ENCODE measurements around the gene USP8. TPM values are rescaled to one million over a fixed set of nuclear protein-coding genes. Genes with fewer than 3 reads are reported as not detected.
A peak's percentile ranks its signal among the peaks of the same experiment; 100 is the strongest.

USP8 gene
- total and polyA plus RNA-seq, 2 experiments from 2014 or later, result 29.8 to 57.2 TPM

DNA sequence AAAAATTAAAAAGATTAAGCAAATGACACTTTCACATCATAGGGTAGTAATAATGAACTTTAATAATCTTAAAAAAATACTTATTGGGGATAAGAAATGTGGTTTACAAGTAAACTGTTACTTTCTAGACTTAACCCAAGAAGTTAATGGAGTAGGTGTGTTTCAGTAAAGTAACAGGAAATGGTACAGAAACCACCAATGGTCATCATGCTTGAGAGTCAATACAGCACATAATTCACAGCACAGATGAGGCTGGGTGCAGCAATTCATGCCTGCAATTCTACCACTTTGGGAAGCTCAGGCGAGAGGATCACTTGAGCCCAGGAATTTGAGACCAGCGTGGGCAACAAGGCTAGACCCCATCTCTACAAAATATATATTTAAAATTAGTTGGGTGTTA lies 133.8 kb downstream of the USP8 start:
- no peaks in the 10 kb centered on the region for H3K9me3 ChIP-seq (ENCODE audit: low read depth)
- no peak overlapping the region for H3K9ac ChIP-seq
- H3K4me1 ChIP-seq (ENCODE audit: insufficient read depth), result no peaks in the 10 kb centered on the region
- 87 to 88% methylated on average over 2 of the region's 2 CpGs for WGBS, 2 experiments (ENCODE audit: low coverage in 1 of 2, low lambda C conversion rate in 2 of 2, missing lambda C conversion rate in 2 of 2)
- TF ChIP-seq EZH2 (IDR thresholded peaks at IDR 0.05; ENCODE audit: insufficient read depth, poor library complexity, severe bottlenecking), result no peak
- peaks cover 17% of the 10 kb centered on the region; the same call in 1 of the 2 replicates for H3K36me3 ChIP-seq (ENCODE audit: low read depth)
- H3F3A ChIP-seq (ENCODE audit: insufficient read depth), result peaks cover 4% of the 10 kb centered on the region; the same call in 1 of the 2 replicates
- no peak overlapping the region for H3K4me2 ChIP-seq (ENCODE audit: unreplicated experiment)
- H3K27ac ChIP-seq, result no peak overlapping the region
- H3K79me2 ChIP-seq (ENCODE audit: insufficient read depth), result no peaks in the 10 kb centered on the region
- in situ Hi-C loops (cut with MboI), result no loop called here
- H3K9me2 ChIP-seq (ENCODE audit: insufficient read depth), result no peaks in the 10 kb centered on the region
- H3K27me3 ChIP-seq (replicated peaks; ENCODE audit: insufficient read depth), result no peaks in the 10 kb centered on the region
- DNase-seq, result no peak
- H4K20me1 ChIP-seq (ENCODE audit: insufficient read depth), result no peaks in the 10 kb centered on the region
- no peak overlapping the region for H3K4me3 ChIP-seq
- H2AFZ ChIP-seq, result no peak overlapping the region

DNA sequence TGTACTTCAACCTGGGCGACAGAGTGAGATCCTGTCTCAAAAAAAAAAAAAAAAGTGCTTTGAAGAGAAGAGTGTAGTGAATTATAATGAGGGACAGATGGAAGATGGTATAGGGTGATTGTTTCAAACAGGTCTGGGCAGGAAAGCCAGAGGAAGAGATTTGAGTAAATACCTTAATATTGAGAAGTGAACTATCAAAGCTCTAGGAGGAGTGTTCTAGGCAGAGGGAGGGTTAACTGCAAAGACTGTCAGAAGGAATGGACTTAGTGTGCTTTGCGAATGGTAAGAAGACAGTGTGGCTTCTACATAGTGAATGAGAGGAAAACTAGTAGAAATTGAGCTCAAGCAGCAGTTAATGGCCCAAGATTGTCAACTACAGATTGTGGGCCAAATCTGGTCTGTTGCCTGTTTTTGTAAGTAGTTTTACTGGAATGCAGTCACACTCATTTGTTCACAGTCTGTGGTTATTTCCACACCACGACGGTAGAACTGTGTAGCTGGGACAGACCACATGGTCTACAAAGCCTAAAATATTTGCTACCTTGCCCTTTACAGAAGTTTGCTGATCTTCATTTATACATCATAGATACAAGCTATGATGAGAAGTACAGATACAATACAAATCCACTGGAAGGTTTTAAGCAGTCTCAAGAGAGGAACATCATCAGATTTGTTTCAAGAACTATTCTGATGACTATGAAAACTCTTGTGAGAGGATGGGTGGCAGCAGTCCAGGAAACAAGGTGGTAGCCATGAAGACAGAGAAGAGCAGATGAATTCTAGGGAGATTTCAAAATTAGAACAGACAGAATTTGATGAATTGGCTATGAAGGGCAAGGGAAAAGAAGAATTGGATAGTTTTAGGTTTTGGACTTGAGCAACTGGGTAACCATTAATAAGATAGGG lies 138.8 kb downstream of the USP8 start:
- Histone ChIP-seq H3K79me2 (ENCODE audit: insufficient read depth) (no peaks in the 10 kb centered on the region), H3F3A (ENCODE audit: insufficient read depth) (peaks cover 5% of the 10 kb centered on the region), H3K36me3 (ENCODE audit: low read depth) (peaks cover 39% of the 10 kb centered on the region), H3K4me3 (no peak overlapping the region), H3K9me3 (ENCODE audit: low read depth) (no peaks in the 10 kb centered on the region), H3K27me3 (replicated peaks; ENCODE audit: insufficient read depth) (no peaks in the 10 kb centered on the region), H3K9ac (no peak overlapping the region), H3K27ac (no peak overlapping the region), H2AFZ (no peak overlapping the region), H3K4me2 (ENCODE audit: unreplicated experiment) (no peak overlapping the region), H4K20me1 (ENCODE audit: insufficient read depth) (no peaks in the 10 kb centered on the region), H3K4me1 (ENCODE audit: insufficient read depth) (no peaks in the 10 kb centered on the region), H3K9me2 (ENCODE audit: insufficient read depth) (no peaks in the 10 kb centered on the region)
- in situ Hi-C loops (cut with MboI), result no loop called here
- DNase-seq, result peak; percentile 36
- TF ChIP-seq EZH2phosphoT487 (IDR thresholded peaks at IDR 0.05; ENCODE audit: insufficient read depth, low read depth) (no peak), EZH2 (IDR thresholded peaks at IDR 0.05; ENCODE audit: insufficient read depth, poor library complexity, severe bottlenecking) (no peak)
- 65 to 76% methylated on average over 4 of the region's 4 CpGs for WGBS, 2 experiments (ENCODE audit: low coverage in 1 of 2, low lambda C conversion rate in 2 of 2, missing lambda C conversion rate in 2 of 2)

DNA sequence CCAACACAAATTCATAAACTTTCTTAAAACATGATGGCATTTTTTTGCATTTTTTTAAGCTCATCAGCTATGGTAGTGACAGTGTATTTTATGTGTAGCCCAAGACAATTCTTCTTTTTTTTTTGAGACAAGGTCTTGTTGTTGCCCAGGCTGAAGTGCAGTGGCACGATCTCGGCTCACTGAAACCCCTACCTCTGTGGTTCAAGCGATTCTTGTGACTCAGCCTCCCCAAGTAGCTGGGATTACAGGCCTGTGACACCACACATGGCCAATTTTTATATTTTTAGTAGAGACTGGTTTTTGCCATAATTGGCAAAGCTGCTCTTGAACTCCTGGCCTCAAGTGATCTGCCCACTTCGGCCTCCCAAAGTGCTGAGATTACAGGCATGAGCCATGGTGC lies 139.6 kb downstream of the USP8 start:
- Histone ChIP-seq H3K27me3 (replicated peaks; ENCODE audit: insufficient read depth) (no peaks in the 10 kb centered on the region), H3K27ac (no peak overlapping the region), H3K9me2 (ENCODE audit: insufficient read depth) (no peaks in the 10 kb centered on the region), H3K79me2 (ENCODE audit: insufficient read depth) (no peaks in the 10 kb centered on the region), H2AFZ (no peak overlapping the region), H3K4me3 (no peak overlapping the region), H3F3A (ENCODE audit: insufficient read depth) (peaks cover 5% of the 10 kb centered on the region), H3K4me2 (ENCODE audit: unreplicated experiment) (no peak overlapping the region), H4K20me1 (ENCODE audit: insufficient read depth) (no peaks in the 10 kb centered on the region), H3K36me3 (ENCODE audit: low read depth) (peaks cover 46% of the 10 kb centered on the region), H3K9ac (no peak overlapping the region), H3K4me1 (ENCODE audit: insufficient read depth) (no peaks in the 10 kb centered on the region), H3K9me3 (ENCODE audit: low read depth) (no peaks in the 10 kb centered on the region)
- no peak for TF ChIP-seq EZH2 (IDR thresholded peaks at IDR 0.05; ENCODE audit: insufficient read depth, poor library complexity, severe bottlenecking)
- no peak for TF ChIP-seq EZH2phosphoT487 (IDR thresholded peaks at IDR 0.05; ENCODE audit: insufficient read depth, low read depth)
- in situ Hi-C loops (cut with MboI), result no loop called here
- DNase-seq, result no peak
- 96 to 99% methylated on average over 4 of the region's 4 CpGs for WGBS, 2 experiments (ENCODE audit: low coverage in 1 of 2, low lambda C conversion rate in 2 of 2, missing lambda C conversion rate in 2 of 2)

Small RNA genes lying within 50 kb of the gene (small RNA-seq; reads per million reads assigned to genes)
- not detected for gene RNA5SP395 (ENCODE audit: low read depth, low replicate concordance)

Other genes with a start within 250 kb of the USP8 start
- gene SLC27A2, start 242.2 kb upstream of the USP8 start, total RNA-seq (2014; rRNA removed; shearing (Covaris generic)), result not detected in 2 replicates
- gene SLC27A2, start 242.2 kb upstream of the USP8 start, polyA plus RNA-seq (2016; fragmentation: Nextera tagmentation; extraction: Ambion mirVana), result not detected in 2 replicates
- not detected in 2 replicates for gene HDC, start 158.7 kb upstream of the USP8 start, total RNA-seq (2014; rRNA removed; shearing (Covaris generic))
- gene HDC, start 158.7 kb upstream of the USP8 start, polyA plus RNA-seq (2016; fragmentation: Nextera tagmentation; extraction: Ambion mirVana), result not detected in 2 replicates
- gene GABPB1, start 69.2 kb upstream of the USP8 start, total RNA-seq (2014; rRNA removed; shearing (Covaris generic)), result 24.8 and 32.6 TPM in 2 replicates
- gene GABPB1, start 69.2 kb upstream of the USP8 start, polyA plus RNA-seq (2016; fragmentation: Nextera tagmentation; extraction: Ambion mirVana), result 22.8 and 25.7 TPM in 2 replicates
- gene USP50, start 122.3 kb downstream of the USP8 start, total RNA-seq (2014; rRNA removed; shearing (Covaris generic)), result not detected in 2 replicates
- gene USP50, start 122.3 kb downstream of the USP8 start, polyA plus RNA-seq (2016; fragmentation: Nextera tagmentation; extraction: Ambion mirVana), result 0.49 TPM in 1 of 2 replicates, not detected in the other

Data from GM23248 (cell line).